GM12872 (cell line): ENCODE measurements around the gene ETF1.

ENCODE experiments used
- CTCF ChIP-seq: IDR thresholded peaks from 3 replicates; pipeline ENCODE4 v1.5.1; 2011; ENCODE audit warnings: low read depth, mild to moderate bottlenecking, low read length, moderate library complexity; ENCODE audit not compliant: insufficient read depth

The ETF1 gene

GRCh38 chr5:138579517-138579863 is 36.5 kb upstream of the ETF1 start:
- no peak for TF ChIP-seq CTCF

DNA sequence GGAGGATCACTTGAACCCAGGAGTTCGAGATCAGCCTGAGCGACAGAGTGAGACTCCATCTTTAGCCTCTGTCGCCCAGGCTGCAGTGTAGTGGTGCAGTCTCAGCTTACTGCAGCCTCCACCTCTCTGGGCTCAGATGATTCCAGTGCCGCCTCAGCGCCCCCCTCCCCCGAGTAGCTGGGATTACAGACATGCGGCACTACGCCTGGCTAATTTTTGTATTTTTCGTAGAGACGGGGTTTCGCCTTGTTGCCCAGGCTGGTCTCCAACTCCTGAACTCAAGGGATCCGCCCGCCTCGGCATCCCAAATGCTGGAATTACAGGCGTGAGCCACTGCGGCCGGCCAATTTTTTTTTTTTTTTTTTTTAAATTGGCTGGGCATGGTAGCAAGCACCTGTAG is 34.4 kb upstream of the ETF1 start:
- TF ChIP-seq CTCF = no peak

- no peak for TF ChIP-seq CTCF
Measured at GRCh38 chr5:138575194-138576015, 32.4 kb upstream of the ETF1 start, which contains the start of gene HSPA9. Gene HSPA9 (minus strand): TSS chr5:138575401. CDS start chr5:138575318, 83 bp downstream.

GRCh38 chr5:138574744-138575193 is 31.7 kb upstream of the ETF1 start:
- 0 out of 3 replicates have a peak, but pooled peaks have one; percentile 4 for TF ChIP-seq CTCF

GRCh38 chr5:138573949-138574670 is 31.1 kb upstream of the ETF1 start:
- no peak for TF ChIP-seq CTCF

DNA sequence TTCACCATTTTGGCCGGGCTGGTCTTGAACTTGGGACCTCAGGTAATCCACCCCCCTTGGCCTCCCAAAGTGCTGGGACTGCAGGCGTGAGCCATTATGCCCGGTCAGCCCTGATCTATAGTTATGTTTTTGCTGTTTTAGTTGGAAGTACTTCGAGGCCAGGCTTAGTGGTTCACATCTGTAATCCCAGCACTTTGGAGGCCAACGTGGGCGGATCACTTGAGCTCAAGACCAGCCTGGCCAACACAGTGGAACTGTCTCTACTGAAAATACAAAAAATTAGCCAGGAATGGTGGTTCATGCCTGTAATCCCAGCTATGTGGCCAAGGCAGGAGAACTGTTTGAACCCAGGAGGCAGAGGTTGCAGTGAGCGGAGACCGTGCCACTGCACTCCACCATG is 30.2 kb upstream of the ETF1 start:
- no peak for TF ChIP-seq CTCF

DNA sequence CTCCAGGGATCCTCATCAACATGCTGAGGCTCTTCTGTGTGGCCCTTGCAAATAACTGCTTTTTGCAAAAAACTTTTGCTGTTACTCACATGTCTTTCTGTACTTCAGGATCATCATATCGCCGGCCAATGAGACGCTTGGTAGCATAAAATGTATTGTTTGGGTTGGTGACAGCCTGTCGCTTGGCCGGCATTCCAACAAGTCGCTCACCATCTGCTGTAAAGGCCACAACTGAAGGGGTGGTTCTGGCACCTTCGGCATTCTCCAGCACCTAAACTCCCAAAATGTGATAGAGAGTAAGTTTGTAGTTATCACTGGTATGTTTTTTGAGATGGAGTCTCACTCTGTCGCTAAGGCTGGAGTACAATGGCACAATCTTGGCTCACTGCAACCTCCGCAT is 27.8 kb upstream of the ETF1 start:
- TF ChIP-seq CTCF = no peak
